NOMO-1 treated with dmso at 0.1 percent for 144 hours (cell line): ENCODE measurements around the gene GUCA2A.

Experiments
- DNase-seq: peaks from one replicate; lab custom pipeline; 2025; ENCODE audit not compliant: unreplicated experiment; lab: John Stamatoyannopoulos, UW

The GUCA2A gene

DNA sequence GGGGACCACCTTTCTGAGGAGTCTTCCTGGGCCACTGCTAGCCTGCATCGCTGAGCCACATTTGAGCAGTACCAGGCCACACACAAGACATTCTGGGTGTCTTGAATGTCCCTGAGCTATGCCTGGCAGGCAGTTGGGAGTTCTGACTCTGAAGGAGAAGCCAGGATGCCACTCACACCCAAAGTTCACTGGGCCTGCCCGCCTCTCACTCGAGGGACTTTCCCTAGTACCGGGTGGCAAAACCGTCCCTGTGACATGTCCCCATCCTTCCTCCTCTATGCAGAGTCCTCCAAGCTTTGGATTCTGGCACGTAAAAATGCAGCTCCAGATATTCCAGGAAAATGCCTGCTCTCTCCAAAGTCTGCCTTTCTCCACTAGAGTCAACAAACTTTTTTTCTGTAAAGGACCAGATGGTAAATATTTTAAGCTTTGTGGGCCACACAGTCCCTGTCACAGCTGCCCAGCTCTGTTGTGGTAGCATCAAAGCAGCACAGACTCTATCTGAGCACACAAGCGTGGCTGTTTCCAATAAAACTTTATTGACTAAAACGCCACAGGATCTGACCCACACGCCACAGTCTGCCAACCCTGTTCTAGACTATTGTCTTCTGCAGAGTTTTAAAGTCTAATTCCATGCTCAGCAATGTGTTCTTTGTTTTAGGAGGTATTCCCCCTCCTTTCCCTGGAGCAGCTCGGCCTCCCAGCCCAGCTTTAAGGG lies 30.6 kb downstream of the GUCA2A start:
- no peak for DNase-seq

DNA sequence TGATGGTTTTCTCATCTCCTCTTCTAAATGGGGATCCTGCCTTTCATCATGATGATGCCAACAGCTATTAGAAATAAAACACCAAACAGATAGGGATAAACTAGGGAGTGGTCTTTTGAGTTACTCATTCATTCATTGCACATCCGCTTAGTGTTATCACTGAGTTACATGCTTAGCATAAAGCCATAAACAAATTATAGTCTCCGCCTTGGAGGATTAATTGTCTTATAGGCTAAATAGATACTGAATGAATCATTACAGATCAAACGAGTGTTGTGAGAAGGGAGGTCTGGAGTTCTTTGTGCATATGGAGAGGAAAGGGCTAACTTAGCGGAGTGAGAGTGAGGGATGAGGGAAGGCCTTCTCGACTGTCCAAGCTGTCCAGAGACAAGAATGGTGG lies 31.2 kb downstream of the GUCA2A start:
- DNase-seq = no peak

DNA sequence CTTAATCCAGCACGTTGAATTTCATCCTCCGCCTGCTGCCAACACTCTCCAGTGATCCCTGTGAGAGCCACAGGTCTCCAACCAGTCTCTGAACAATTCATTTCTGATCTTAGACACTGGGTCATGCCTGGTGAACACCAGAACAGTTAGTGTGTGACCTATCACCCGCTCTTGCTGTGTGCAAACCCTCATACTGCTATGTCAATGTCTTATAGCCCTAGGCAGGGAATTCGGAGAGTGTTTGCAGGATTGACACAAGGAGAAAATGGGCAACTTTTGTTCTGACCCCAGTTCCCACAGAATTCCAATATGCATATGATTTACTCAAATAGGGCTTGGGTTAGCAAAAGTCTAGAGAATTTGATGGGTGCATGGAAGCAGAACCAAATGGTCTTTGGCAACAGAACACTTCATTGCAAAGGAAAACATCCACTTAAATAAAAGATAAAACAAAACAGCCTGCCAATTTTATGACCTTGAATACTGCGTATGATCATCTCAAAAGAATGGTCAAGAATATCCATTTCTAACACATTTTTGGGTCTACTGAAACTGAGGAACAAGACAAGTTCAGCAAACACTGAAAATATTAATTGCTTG lies 34.4 kb downstream of the GUCA2A start:
- no peak for DNase-seq

DNA sequence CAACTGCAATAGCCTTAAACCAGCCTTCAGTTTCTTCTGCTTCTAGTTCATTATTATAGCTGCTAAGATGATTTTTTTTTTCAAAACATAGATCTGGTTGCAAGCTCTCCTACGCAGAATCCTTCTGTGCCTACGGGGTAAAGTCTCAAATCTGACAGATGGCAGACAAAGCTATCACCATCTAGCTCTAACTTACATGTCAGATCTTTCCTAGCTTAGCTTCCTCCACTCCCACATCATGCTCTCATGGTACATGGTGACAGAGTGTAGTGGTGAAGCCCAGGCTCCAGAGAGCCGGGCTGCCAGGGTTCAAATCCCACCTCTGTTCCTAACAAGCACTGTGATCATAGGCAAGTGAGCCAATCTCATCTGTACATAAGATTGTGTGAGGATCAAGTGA lies 35.6 kb downstream of the GUCA2A start:
- DNase-seq = no peak

DNA sequence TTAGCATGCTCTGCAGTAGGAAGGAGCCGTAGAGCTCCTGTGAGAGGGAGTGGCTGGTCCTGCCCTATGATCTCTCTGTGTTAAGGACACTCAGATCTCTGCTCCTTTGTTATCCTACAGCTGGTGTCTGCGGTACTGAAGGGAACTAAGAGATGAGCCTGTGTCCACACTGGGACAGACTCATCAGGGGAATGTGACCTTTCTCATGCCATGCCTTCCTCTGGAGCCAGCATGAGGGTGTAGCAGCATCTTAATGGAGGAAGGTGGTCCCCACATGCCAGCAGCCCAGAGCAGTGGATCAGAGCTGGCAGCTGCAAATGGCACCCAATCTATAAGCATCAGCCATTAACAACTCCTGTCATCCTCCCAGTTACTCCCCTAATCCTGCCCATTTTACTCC lies 36.0 kb downstream of the GUCA2A start:
- no peak for DNase-seq

DNA sequence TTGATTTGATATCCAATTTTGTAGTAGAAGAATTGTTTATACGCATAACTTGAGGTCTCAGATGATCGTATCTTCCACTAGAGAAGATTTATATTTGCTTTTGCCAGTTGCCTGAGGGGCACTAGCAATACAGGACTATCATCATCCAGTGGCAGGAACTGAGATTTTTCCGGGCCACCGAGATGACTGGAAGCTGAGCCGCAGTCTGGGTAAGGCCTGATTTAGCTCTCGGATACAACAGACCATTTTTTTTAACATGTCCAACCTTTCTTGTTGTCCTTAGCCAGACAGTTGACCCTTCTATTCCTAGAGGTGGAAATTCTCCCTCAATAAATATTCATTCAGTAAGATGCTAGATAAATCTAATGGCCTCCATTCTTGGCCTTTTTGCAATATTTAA lies 36.8 kb downstream of the GUCA2A start:
- DNase-seq = no peak

DNA sequence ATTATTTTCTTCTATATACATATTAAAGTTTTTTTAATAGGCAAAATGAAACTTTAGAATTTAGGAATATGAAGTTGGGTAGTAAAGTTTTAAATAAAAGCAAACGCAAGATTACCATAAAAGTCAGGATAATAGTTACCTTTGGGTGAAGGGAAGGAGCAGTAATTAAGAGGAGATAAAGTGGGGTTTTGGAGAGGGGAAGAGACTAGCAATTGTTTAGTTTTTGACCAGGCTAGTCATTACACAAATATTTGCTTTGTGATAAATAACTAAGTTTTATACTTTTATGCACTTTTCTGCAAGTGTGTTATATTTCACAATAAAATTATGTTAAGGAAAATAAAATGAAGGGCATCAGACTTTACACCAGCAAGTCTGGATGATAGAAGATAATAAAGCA lies 39.0 kb downstream of the GUCA2A start:
- no peak for DNase-seq

DNA sequence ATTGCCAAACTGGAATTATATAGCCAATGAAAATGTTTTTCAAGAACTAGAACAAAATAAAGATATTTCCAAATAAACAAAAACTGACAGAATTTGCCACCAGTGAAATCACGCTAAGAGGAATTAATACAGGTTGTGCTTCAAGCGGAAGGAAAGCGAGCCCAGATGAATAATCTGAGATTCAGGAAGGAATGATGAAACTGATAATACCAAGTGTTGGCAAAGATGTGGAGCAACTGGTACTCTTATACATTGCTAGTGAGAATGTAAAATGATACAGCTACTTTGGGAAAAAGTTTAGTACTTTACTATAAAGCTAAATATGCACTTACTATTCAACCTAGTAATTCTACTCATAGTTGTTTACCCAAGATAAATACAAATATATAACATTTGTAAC lies 42.1 kb downstream of the GUCA2A start:
- no peak for DNase-seq

DNA sequence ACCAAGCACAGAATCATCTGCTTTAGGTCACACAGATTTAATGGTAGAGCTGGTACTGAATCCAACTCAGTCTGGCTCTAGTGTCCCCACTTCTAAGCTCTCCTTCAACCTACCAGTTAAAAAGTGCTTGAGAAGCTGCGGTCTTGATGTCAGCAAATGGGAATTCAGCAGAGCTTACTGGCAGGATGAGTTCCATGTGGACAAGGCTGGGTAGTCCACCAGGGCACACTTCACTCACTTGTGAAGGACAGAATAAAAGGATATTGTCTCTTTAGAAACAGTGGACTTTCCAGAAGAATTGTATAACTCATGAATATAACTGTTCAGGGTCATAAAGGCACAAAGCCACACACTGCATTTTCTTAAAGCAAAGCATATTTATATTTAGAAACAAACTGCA lies 46.4 kb downstream of the GUCA2A start:
- no peak for DNase-seq

DNA sequence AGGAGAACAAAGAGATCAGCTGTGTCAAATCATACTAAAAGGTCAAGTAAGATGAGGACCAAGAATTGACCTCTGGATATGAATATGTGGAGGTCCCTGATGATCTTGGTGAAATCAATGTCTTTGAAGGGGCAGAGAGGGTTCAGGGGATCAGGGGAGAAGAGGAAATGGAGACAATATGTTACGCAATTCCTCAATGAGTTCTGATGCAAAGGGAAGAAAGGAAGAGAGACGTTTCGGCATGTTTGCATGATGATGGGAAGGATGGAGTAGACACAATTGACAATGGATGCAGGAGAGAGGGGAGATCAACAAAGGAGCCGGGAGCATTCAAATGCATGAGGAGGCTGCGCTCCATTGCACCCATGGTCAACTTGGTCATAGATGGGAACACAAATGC lies 47.3 kb downstream of the GUCA2A start:
- no peak for DNase-seq

DNA sequence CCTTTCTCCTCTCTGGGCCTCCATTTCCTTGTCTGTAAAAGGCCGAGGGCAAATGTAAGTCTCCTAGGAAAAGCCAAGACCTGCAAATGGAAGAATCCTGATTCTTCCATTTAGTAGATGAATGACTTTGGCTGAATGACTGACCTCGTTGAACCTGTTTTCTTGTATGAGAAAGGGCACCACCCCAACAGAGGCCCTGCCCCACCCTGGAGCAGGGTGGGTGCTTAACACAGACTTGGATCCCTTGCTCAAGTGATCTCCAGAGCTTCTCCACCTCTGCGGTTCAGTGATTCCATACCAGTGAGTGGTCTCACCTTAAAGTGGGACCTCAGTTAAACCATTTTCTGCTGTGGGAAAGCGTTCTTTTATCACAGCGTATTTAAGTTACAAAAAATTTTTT lies 50.3 kb downstream of the GUCA2A start:
- DNase-seq = no peak
